CD4-positive, CD25-positive, alpha-beta regulatory T cell (primary cell): ENCODE measurements around the gene VSIG1. TPM values are rescaled to one million over a fixed set of nuclear protein-coding genes. Genes with fewer than 3 reads are reported as not detected.

Source experiments
- ATAC-seq, 2 donors: fragments of 150-1000 bp; cut with Tn5 transposase; one replicate each; pipeline ENCODE4 v1.10.0; 2021; ENCODE audit warnings: low read depth in 2 of 2, moderate number of reproducible peaks in 2 of 2, moderate library complexity in 1 of 2
- DNase-seq, 3 donors: peaks; one replicate each; pipeline versions ENCODE4 v3.0.0 to v3.0.0-alpha.2; 2012 to 2022; ENCODE audit warnings: mixed read lengths in 1 of 3
- H3K27ac ChIP-seq: one replicate; pipeline ENCODE4 v1.7.0; 2013; ENCODE audit warnings: mild to moderate bottlenecking, low read length; ENCODE audit not compliant: insufficient read depth, poor library complexity, severe bottlenecking
- H3K27me3 ChIP-seq: one replicate; pipeline ENCODE4 v1.7.0; 2013; ENCODE audit warnings: low read length; ENCODE audit not compliant: control insufficient read depth, insufficient read depth
- H3K36me3 ChIP-seq: one replicate; pipeline ENCODE4 v1.7.0; 2013; ENCODE audit warnings: mild to moderate bottlenecking, low read length, moderate library complexity; ENCODE audit not compliant: control insufficient read depth, insufficient read depth
- H3K4me1 ChIP-seq: 2 replicates; pipeline ENCODE4 v1.7.0; 2013; ENCODE audit warnings: mild to moderate bottlenecking, low read length; ENCODE audit not compliant: insufficient read depth, control insufficient read depth, poor library complexity, severe bottlenecking
- H3K4me3 ChIP-seq: one replicate; pipeline ENCODE4 v1.7.0; 2013; ENCODE audit warnings: low read depth, mild to moderate bottlenecking, low read length, moderate library complexity
- H3K9me3 ChIP-seq, 2 experiments: 1 replicate in 1 of 2; 2 replicates in 1 of 2; pipeline ENCODE4 v1.7.0; 2013; ENCODE audit warnings: low read length in 2 of 2, mild to moderate bottlenecking in 1 of 2, moderate library complexity in 1 of 2; ENCODE audit not compliant: control insufficient read depth in 2 of 2
- H3K27ac Mint-ChIP-seq, 3 donors: one replicate each; pipeline ENCODE4 v1.8.0; 2020 to 2022; ENCODE audit warnings: mild to moderate bottlenecking in 3 of 3, mixed read lengths in 3 of 3, moderate library complexity in 2 of 3
- H3K27me3 Mint-ChIP-seq: one replicate; pipeline ENCODE4 v1.8.0; 2022; ENCODE audit warnings: mild to moderate bottlenecking, mixed read lengths
- H3K36me3 Mint-ChIP-seq: one replicate; pipeline ENCODE4 v1.8.0; 2020; ENCODE audit warnings: mixed read lengths
- H3K4me1 Mint-ChIP-seq, 4 donors: one replicate each; pipeline ENCODE4 v1.8.0; 2020 to 2022; ENCODE audit warnings: mixed read lengths in 4 of 4, mild to moderate bottlenecking in 1 of 4
- H3K4me3 Mint-ChIP-seq, 4 donors: one replicate each; pipeline ENCODE4 v1.8.0; 2020 to 2022; ENCODE audit warnings: mild to moderate bottlenecking in 4 of 4, mixed read lengths in 4 of 4, moderate library complexity in 3 of 4
- H3K9me3 Mint-ChIP-seq, 7 donors: one replicate each; pipeline ENCODE4 v1.8.0; 2020 to 2022; ENCODE audit warnings: mixed read lengths in 7 of 7, mild to moderate bottlenecking in 3 of 7, moderate library complexity in 2 of 7
- polyA plus RNA-seq, 4 donors: library from polyadenylated mRNA; unstranded; fragments of 300-500 nt; fragmentation: Illumina TruSeq; gene quantifications; one replicate each; pipeline ENCODE4 v1.2.3, GENCODE V29; 2021
- total RNA-seq: library from RNA; stranded (reverse); gene quantifications from one replicate; pipeline ENCODE4 v1.2.3, GENCODE V29; 2022

Gene VSIG1
- total and polyA plus RNA-seq, 5 donors from 2014 or later, result 14.5 to 31.8 (median 17.6) TPM

GRCh38 chrX:108068121-108068520 lies 23.3 kb downstream of the VSIG1 start:
- no peak overlapping the region for H3K27ac ChIP-seq
- no peaks in the 10 kb centered on the region for H3K4me1 ChIP-seq
- DNase-seq (no peak), ATAC-seq (no peak)
- Mint-ChIP-seq H3K4me1 (peaks cover 0 to 9% (median 3%) of the 10 kb centered on the region in 4 donors), H3K27me3 (no peaks in the 10 kb centered on the region), H3K4me3 (no peak overlapping the region), H3K27ac (peak overlapping the region; percentile 22 to 60 (median 48)), H3K9me3 (no peaks in the 10 kb centered on the region), H3K36me3 (peaks cover 4% of the 10 kb centered on the region)
- H3K27me3 ChIP-seq, result no peaks in the 10 kb centered on the region
- no peaks in the 10 kb centered on the region for H3K9me3 ChIP-seq
- H3K4me3 ChIP-seq, result no peak overlapping the region
- H3K36me3 ChIP-seq, result peaks cover 29% of the 10 kb centered on the region

- Mint-ChIP-seq H3K4me1 (peaks cover 0 to 7% (median 3%) of the 10 kb centered on the region in 4 donors), H3K36me3 (peaks cover 4% of the 10 kb centered on the region), H3K27ac (no peak overlapping the region), H3K9me3 (no peaks in the 10 kb centered on the region), H3K27me3 (no peaks in the 10 kb centered on the region), H3K4me3 (no peak overlapping the region)
- Histone ChIP-seq H3K27me3 (no peaks in the 10 kb centered on the region), H3K27ac (no peak overlapping the region), H3K4me1 (no peaks in the 10 kb centered on the region), H3K9me3 (no peaks in the 10 kb centered on the region), H3K4me3 (no peak overlapping the region), H3K36me3 (peaks cover 51% of the 10 kb centered on the region)
- ATAC-seq, result no peak
- DNase-seq, result no peak
Observed at GRCh38 chrX:108070891-108071290, 26.0 kb downstream of the VSIG1 start.

- H3K27me3 ChIP-seq, result no peaks in the 10 kb centered on the region
- no peaks in the 10 kb centered on the region for H3K4me1 ChIP-seq
- H3K27ac ChIP-seq, result no peak overlapping the region
- DNase-seq (no peak), ATAC-seq (no peak)
- H3K4me3 Mint-ChIP-seq, result no peak overlapping the region
- no peaks in the 10 kb centered on the region for H3K27me3 Mint-ChIP-seq
- peak overlapping the region in 2 of 3 donors; percentile 55 to 85 for H3K27ac Mint-ChIP-seq
- H3K4me1 Mint-ChIP-seq, result peaks cover 0 to 7% (median 3%) of the 10 kb centered on the region in 4 donors
- H3K9me3 ChIP-seq, result no peaks in the 10 kb centered on the region
- H3K36me3 ChIP-seq, result peaks cover 54% of the 10 kb centered on the region
- no peaks in the 10 kb centered on the region for H3K9me3 Mint-ChIP-seq
- H3K36me3 Mint-ChIP-seq, result peaks cover 5% of the 10 kb centered on the region
- H3K4me3 ChIP-seq, result no peak overlapping the region
Observed at GRCh38 chrX:108071578-108071977, 26.7 kb downstream of the VSIG1 start.

GRCh38 chrX:108072746-108073145 lies 27.9 kb downstream of the VSIG1 start:
- H3K27ac Mint-ChIP-seq, result no peak overlapping the region

GRCh38 chrX:108081110-108081509 lies 36.2 kb downstream of the VSIG1 start:
- Histone ChIP-seq H3K27me3 (no peaks in the 10 kb centered on the region), H3K9me3 (no peaks in the 10 kb centered on the region), H3K27ac (no peak overlapping the region), H3K36me3 (peaks cover 30% of the 10 kb centered on the region), H3K4me3 (no peak overlapping the region), H3K4me1 (no peaks in the 10 kb centered on the region)
- peaks cover 0 to 5% (median 2%) of the 10 kb centered on the region in 4 donors for H3K4me1 Mint-ChIP-seq
- peaks cover 4% of the 10 kb centered on the region for H3K36me3 Mint-ChIP-seq
- ATAC-seq (no peak), DNase-seq (no peak)
- H3K27ac Mint-ChIP-seq, result peak overlapping the region in 2 of 3 donors; percentile 51 to 64
- H3K27me3 Mint-ChIP-seq, result no peaks in the 10 kb centered on the region
- H3K4me3 Mint-ChIP-seq, result no peak overlapping the region
- H3K9me3 Mint-ChIP-seq, result no peaks in the 10 kb centered on the region

More at GRCh38 chrX:108072746-108073145, 27.9 kb downstream of the VSIG1 start:
- Mint-ChIP-seq H3K36me3 (peaks cover 4% of the 10 kb centered on the region), H3K27me3 (no peaks in the 10 kb centered on the region), H3K9me3 (no peaks in the 10 kb centered on the region), H3K4me3 (no peak overlapping the region), H3K4me1 (peaks cover 0 to 7% (median 3%) of the 10 kb centered on the region in 4 donors)
- Histone ChIP-seq H3K27ac (no peak overlapping the region), H3K36me3 (peaks cover 53% of the 10 kb centered on the region), H3K4me1 (no peaks in the 10 kb centered on the region), H3K27me3 (no peaks in the 10 kb centered on the region), H3K4me3 (no peak overlapping the region), H3K9me3 (no peaks in the 10 kb centered on the region)
- ATAC-seq (no peak), DNase-seq (no peak)

- no peak overlapping the region for H3K4me3 Mint-ChIP-seq
- Histone ChIP-seq H3K4me1 (peaks cover 17% of the 10 kb centered on the region), H3K36me3 (peaks cover 25% of the 10 kb centered on the region), H3K4me3 (no peak overlapping the region), H3K27ac (no peak overlapping the region), H3K27me3 (no peaks in the 10 kb centered on the region), H3K9me3 (no peaks in the 10 kb centered on the region)
- DNase-seq (no peak), ATAC-seq (no peak)
- H3K27ac Mint-ChIP-seq, result no peak overlapping the region
- no peaks in the 10 kb centered on the region for H3K36me3 Mint-ChIP-seq
- H3K27me3 Mint-ChIP-seq, result no peaks in the 10 kb centered on the region
- H3K4me1 Mint-ChIP-seq, result peaks cover 5 to 20% (median 7%) of the 10 kb centered on the region in 4 donors
- no peaks in the 10 kb centered on the region for H3K9me3 Mint-ChIP-seq
Observed at GRCh38 chrX:108087792-108088191, 42.9 kb downstream of the VSIG1 start.

- Histone ChIP-seq H3K27ac (no peak overlapping the region), H3K27me3 (no peaks in the 10 kb centered on the region), H3K9me3 (no peaks in the 10 kb centered on the region), H3K36me3 (peaks cover 25% of the 10 kb centered on the region), H3K4me3 (no peak overlapping the region), H3K4me1 (peaks cover 17% of the 10 kb centered on the region)
- H3K4me3 Mint-ChIP-seq, result no peak overlapping the region
- no peak for DNase-seq
- H3K27ac Mint-ChIP-seq, result no peak overlapping the region
- H3K36me3 Mint-ChIP-seq, result no peaks in the 10 kb centered on the region
- no peaks in the 10 kb centered on the region for H3K27me3 Mint-ChIP-seq
- H3K4me1 Mint-ChIP-seq, result peaks cover 5 to 20% (median 9%) of the 10 kb centered on the region in 4 donors
- H3K9me3 Mint-ChIP-seq, result no peaks in the 10 kb centered on the region
- no peak for ATAC-seq
Observed at GRCh38 chrX:108088511-108088910, 43.6 kb downstream of the VSIG1 start.

GRCh38 chrX:108090491-108091263 lies 45.8 kb downstream of the VSIG1 start:
- H3K36me3 Mint-ChIP-seq, result no peaks in the 10 kb centered on the region
- H3K9me3 Mint-ChIP-seq, result no peaks in the 10 kb centered on the region
- Histone ChIP-seq H3K36me3 (peaks cover 14% of the 10 kb centered on the region), H3K4me1 (peaks cover 17% of the 10 kb centered on the region), H3K27me3 (no peaks in the 10 kb centered on the region), H3K9me3 (no peaks in the 10 kb centered on the region), H3K27ac (peak overlapping the region; percentile 86), H3K4me3 (peak overlapping the region; percentile 76)
- DNase-seq (no peak), ATAC-seq (no peak)
- no peak overlapping the region for H3K27ac Mint-ChIP-seq
- H3K27me3 Mint-ChIP-seq, result no peaks in the 10 kb centered on the region
- H3K4me1 Mint-ChIP-seq, result peaks cover 4 to 20% (median 6%) of the 10 kb centered on the region in 4 donors
- no peak overlapping the region for H3K4me3 Mint-ChIP-seq
